Fibroblast of skin of left quadriceps (primary cell): ENCODE data around the gene GNA14.
"Not testable (repeated sequence)": the region's sequence is repeated elsewhere in the genome, so short reads cannot be mapped to it uniquely, and the experiment has no call there.

ENCODE experiments used
- DNase-seq, 2 experiments: peaks; one replicate each; pipeline ENCODE4 v3.0.0-alpha.2; 2013; ENCODE audit warnings: low read depth in 2 of 2

GNA14 gene

GRCh38 chr9:77534376-77535057 is 113.6 kb downstream of the GNA14 start:
- DNase-seq: no peak

- DNase-seq: no peak
These were observed 114.5 kb downstream of the GNA14 start for GRCh38 chr9:77533671-77534070.

DNA sequence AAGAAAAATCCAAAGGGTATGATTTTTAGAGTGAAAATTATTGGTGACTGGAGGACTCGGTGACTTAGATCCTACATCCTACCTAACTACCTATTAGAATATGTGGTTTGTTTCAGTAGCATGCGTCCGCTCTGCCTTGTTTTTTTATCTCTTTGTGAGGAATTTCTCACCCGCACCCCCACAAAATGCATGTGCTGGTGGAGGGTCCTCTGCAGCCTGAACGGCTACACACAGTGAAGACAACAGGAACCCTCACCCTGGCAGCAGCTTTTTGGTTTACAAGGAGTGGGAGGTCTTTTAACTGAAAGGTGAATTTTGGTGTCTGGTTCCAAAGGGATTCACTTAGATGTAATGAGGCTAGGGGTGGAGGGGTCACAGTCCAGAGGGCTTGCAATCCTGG is 115.5 kb downstream of the GNA14 start:
- no peak for DNase-seq

DNA sequence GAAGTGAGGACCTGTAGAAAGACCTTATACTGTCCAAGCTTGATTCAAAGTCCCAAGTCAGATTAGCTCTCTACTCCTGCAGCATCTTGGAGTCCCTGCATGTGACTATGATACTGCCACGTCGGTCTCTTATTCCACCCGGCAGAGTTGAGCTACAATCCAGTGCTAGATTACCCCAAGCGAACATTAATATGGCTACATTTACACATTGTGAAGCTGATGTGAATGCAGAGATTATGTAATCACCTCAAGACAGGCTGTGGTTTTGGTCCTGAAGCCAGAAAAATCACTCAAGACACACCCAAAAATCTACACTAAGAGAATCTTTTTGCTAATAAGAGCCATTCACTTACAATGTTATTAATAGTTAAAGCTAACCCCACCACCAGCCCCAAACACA is 116.7 kb downstream of the GNA14 start:
- DNase-seq: no peak

DNA sequence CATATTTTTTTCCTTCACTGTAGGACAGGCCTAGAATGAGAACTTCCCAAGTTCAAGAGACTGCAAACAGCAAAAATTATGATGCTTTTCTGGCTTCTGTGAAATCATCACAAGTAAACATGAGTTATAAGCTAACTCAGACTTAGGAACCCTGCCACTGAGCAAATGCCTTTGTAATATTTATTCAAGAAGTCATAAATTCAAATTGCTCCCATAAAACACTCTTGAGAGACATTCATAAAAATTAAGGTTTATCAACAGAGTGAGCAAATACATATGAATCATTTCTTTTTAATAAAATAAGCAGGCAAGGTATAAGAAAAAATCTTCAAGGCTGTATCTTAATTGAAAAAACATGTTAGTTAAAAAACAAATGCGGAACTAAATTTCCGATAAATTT is 124.2 kb downstream of the GNA14 start:
- DNase-seq: peak; percentile 27 to 31

DNA sequence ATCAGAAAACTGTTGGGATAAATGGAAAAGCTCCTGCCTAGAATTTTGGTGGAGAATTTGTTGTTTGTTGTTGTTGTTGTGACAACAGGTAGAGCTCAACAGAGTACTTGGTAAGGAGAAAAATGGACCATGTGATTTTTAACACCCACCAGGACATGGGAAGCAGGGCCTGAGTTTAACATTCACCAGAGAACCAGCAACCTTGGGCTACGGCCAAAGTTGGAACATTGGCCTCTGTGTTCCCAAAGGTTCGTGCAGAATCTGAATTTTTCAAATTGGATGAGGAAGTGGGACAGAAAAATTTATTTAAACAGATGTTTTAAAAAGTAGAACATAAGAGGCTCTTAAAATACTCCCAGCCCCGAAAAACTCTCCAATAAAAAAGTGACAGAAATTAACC is 127.0 kb downstream of the GNA14 start:
- no peak for DNase-seq

- no peak for DNase-seq
These were observed 129.4 kb downstream of the GNA14 start for GRCh38 chr9:77518688-77519087.

DNA sequence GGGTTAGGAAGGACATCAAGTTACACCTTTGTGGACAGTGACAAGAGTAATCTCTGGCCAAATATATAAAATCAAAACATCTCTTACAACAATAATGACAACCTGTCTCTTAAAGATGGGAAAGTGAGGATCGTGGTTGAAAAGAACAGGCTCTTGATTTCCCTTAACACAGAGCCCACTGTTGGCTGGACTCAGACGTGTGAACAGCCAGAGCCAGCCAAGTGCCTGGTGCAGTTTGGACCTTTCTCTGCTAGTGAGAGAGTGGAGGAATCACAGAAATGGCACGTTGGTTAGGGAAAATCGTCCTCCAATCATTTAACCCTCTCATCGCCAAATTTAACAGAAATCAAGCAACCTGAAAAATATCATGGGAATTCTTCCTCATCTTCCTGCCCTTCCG is 131.3 kb downstream of the GNA14 start:
- DNase-seq: no peak

GRCh38 chr9:77514886-77515711 is 133.0 kb downstream of the GNA14 start:
- no peak for DNase-seq

DNA sequence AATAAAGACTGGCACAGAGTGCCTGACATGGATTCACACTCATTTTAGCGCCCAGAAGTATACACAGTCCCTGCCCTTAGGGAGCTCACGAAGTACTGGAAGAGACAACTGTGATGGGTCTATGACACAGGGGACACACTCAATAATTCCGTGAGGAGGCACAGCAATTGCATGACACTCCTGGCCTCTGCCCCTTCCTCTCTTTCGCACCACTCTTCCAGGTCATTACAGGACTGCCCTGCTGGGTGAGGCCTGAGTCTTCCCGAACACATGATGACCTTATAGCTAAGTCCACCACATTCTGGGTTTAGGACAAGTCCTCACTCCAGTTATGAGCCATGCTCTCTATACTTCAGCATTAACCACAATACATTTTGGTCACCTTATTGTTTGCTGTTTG is 134.7 kb downstream of the GNA14 start:
- no peak for DNase-seq

GRCh38 chr9:77512876-77513275 is 135.2 kb downstream of the GNA14 start:
- DNase-seq: no peak

- DNase-seq: no peak
These were observed 136.6 kb downstream of the GNA14 start for GRCh38 chr9:77511525-77511924.

GRCh38 chr9:77510666-77511065 is 137.5 kb downstream of the GNA14 start:
- DNase-seq: no peak

DNA sequence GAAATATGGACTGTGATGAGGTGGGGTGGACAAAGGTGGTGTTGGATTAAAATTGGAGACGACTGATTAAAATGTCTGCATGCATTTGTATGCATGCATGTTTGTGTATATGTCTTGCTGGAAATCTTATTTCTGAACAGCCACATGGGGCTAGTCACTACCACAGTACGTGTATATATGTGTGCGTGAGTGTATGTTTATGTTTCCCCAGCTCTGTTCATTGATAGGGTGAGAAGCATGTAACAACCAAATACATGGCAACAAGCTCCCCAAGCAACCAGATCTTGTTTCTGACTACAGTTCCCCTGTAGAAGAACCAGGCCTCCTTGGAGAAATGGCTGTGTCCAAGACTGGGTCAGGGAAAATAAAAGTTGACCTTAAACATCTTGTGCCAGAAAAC is 139.7 kb downstream of the GNA14 start:
- DNase-seq: no peak

GRCh38 chr9:77507212-77507961 is 140.7 kb downstream of the GNA14 start:
- DNase-seq: no peak

DNA sequence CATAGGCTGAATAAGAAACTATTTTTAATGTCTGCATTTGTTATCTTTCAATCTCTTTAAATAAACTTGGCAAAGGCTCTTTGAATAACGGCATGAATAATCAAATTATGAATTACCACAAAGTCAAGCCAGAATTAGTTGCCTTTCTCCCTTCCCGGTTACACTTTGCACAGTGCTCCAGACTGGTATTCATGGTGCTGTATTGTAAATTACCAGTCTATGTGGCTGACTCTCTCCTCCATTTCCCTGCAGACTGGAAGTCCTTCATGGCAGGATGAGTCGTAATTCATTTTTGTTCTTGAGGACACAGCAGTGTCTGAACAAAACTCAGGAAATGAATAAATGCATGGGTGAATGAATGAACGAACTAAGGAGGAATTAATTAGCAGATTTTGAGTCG is 142.9 kb downstream of the GNA14 start:
- DNase-seq: no peak

- no peak for DNase-seq
These were observed 145.6 kb downstream of the GNA14 start for GRCh38 chr9:77502568-77502967.

DNA sequence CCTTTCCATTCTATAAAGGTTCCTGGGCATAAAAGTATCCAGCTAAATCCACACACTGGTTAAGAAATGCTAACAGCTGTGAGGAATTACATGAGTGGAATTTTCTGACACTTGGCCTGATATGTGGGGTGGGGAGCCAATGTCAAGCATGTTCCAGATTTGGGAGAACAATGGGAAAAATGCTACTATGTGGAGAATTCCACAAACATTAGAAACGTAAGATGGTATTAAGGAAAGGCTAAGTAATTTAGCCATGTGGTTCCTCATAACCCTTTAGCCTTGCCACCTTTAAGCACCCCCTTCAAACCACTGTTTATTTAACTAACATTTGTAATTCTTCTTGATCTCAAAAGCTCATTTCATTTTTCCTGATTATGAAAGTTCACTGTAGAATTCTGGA is 149.2 kb downstream of the GNA14 start:
- DNase-seq: no peak

GRCh38 chr9:77497322-77498198 is 150.6 kb downstream of the GNA14 start:
- DNase-seq: no peak

DNA sequence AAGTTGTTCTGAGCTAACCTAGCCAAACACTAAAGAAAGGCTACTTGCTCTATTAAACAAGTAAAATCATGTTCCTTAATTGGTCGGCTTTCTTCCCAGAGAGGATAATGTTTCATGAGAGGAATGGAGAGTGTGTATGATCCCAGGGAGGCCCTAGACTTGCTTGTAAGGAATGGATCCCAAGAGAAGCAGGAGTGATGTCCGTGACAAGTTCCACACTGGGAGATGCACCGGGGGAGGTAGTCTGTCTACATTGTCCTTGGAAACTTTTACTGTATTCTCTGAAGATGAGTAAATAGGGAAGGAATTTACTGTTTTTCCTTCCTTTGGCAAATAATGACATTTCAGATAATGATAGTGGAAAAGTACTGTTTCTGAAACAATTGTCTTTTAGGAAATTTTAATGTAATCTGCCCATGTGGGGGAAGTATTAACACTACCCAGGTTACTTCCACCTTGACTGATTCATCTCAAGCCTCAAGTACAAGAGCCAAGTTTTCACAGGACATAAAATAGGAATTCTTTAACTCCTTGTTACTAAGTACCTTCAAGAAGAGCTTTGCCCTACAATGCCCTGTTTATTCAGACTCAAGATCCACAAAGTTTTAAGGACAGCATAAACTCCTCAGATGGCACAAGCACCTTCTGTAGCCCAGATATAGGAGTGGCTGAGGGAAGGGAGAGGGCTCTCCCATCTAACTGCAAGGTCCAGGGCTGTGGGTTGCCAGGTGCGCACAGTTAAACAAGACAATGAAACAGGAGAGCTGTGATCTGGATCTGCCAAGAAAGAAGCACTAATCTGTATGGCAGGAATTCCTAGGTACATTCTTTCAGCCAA is 152.1 kb downstream of the GNA14 start:
- DNase-seq: peak; percentile 15 to 28

DNA sequence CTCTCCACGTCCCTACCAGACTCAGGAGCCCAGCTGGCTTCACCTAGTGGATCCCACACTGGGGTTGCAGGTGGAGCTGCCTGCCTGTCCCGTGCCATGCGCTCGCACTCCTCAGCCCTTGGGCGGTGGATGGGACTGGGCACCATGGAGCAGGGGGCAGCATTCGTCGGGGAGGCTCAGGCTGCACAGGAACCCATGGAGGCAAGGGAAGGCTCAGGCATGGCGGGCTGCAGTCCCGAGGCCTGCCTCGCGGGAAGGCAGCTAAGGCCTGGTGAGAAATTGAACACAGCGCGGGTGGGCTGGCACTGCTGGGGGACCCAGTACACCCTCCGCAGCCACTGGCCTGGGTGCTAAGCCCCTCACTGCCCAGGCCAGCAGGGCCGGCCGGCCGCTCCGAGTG is 157.8 kb downstream of the GNA14 start:
- DNase-seq: not testable (repeated sequence)
